Uterus (tissue), 4 donors: Measurements from ENCODE around the gene ZNF862. TPM values are rescaled to one million over a fixed set of nuclear protein-coding genes. Genes with fewer than 3 reads are reported as not detected.

ENCODE experiments used
- DNase-seq, 2 donors: peaks; one replicate each; pipeline ENCODE4 v3.0.0-alpha.2; 2019 to 2020
- H3K27ac ChIP-seq, 2 donors: fragments of 200-600 bp; sonication (generic); 1 replicate in 1 of 2; 2 replicates in 1 of 2; pipeline ENCODE4 v1.5.1; 2016 to 2018
- H3K27me3 ChIP-seq, 2 donors: fragments of 200-600 bp; sonication (generic); one replicate each; pipeline ENCODE4 v1.5.1; 2018 to 2019; ENCODE audit warnings: control low read depth in 1 of 2
- H3K36me3 ChIP-seq, 2 donors: fragments of 200-600 bp; sonication (generic); one replicate each; pipeline ENCODE4 v1.5.1; 2019; ENCODE audit warnings: control low read depth in 1 of 2
- H3K4me1 ChIP-seq, 2 donors: fragments of 200-600 bp; sonication (generic); one replicate each; pipeline ENCODE4 v1.5.1; 2018 to 2019; ENCODE audit warnings: control low read depth in 1 of 2
- H3K4me3 ChIP-seq, 2 donors: fragments of 200-600 bp; sonication (generic); 1 replicate in 1 of 2; 2 replicates in 1 of 2; pipeline ENCODE4 v1.5.1; 2018 to 2019; ENCODE audit warnings: mild to moderate bottlenecking in 1 of 2
- H3K9me3 ChIP-seq, 2 donors: fragments of 200-600 bp; sonication (generic); one replicate each; pipeline ENCODE4 v1.5.1; 2019; ENCODE audit warnings: control low read depth in 1 of 2
- POLR2A ChIP-seq, 2 donors: fragments of 450-650 bp; IDR thresholded peaks; one replicate each; pipeline ENCODE4 v1.6.1; 2016; ENCODE audit warnings: antibody characterized with exemption in 2 of 2, mild to moderate bottlenecking in 1 of 2, moderate library complexity in 1 of 2
- intact Hi-C: fragments of 100-400 bp; cut with DNase I; formaldehyde crosslinking; loops from one replicate; pipeline ENCODE4 v1.15.1; 2023; ENCODE audit warnings: low total_unique reads
- total RNA-seq, 4 donors: library from RNA; depleted of rRNA in 3 of 4; stranded (reverse); fragments of >200 nt in 3 of 4; gene quantifications; one replicate each; pipeline versions ENCODE4 v1.1.0 to v1.2.4, GENCODE V29; 2014 to 2023
- TF ChIP-seq, protein P1 (sequence below), 4 experiments: fragments of 200-600 bp in 2 of 4; fragments of 450-650 bp in 2 of 4; sonication (generic) in 2 of 4; IDR thresholded peaks; one replicate each; pipeline ENCODE4 v1.5.1; 2016 to 2019; ENCODE audit warnings: antibody characterized with exemption in 4 of 4, mild to moderate bottlenecking in 2 of 4, moderate library complexity in 1 of 4
- donor health status: DM: yes; HTN: yes; CAD: no.

Gene ZNF862
- total RNA-seq, 4 donors from 2014 or later: 1.8 to 39.4 (median 14.6) TPM

DNA sequence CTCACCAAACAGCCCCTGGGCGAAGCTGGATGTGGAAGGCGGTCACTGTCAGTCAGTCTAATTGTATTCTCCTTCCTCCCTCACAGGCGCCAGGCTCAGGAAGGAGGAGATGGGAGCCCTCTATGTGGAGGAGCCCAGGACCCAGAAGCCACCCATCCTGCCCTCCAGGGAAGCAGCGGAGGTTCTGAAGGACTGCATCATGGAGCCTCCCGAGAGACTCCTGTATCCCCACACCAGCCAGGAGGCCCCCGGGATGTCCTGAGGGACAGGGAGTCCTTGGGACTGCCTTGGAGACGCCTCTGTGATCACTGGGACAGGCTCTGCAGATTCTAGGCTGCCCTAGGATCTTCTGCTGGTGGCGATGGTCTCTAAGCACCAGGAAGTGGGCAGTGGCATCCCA is 25.8 kb downstream of the ZNF862 start:
- intact Hi-C loops: no loop called here
- no peak for TF ChIP-seq POLR2A (IDR thresholded peaks at IDR 0.05)
- TF ChIP-seq, protein P1, sequence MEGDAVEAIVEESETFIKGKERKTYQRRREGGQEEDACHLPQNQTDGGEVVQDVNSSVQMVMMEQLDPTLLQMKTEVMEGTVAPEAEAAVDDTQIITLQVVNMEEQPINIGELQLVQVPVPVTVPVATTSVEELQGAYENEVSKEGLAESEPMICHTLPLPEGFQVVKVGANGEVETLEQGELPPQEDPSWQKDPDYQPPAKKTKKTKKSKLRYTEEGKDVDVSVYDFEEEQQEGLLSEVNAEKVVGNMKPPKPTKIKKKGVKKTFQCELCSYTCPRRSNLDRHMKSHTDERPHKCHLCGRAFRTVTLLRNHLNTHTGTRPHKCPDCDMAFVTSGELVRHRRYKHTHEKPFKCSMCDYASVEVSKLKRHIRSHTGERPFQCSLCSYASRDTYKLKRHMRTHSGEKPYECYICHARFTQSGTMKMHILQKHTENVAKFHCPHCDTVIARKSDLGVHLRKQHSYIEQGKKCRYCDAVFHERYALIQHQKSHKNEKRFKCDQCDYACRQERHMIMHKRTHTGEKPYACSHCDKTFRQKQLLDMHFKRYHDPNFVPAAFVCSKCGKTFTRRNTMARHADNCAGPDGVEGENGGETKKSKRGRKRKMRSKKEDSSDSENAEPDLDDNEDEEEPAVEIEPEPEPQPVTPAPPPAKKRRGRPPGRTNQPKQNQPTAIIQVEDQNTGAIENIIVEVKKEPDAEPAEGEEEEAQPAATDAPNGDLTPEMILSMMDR (IDR thresholded peaks at IDR 0.05): no peak
- no peaks in the 10 kb centered on the region for H3K36me3 ChIP-seq

DNA sequence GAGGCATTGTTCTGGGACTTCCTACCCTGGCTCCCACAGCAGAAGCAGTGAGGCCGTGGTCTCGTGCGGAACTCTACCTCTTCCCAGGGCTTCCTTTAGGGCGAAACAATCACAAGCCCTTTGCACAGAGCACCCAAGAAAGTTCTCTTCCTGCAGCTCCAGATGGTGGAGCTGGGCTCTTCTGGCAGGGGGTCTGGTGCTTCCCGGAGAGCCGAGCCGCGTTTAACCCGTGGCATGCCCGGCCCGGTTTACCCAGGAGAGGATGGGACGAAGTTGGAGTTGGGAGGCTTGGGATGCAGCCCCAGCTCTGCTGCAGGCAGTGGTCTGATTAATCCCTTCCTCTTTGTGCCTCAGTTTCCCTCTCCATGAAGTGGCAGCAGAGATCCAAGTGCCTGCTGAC is 26.6 kb downstream of the ZNF862 start:
- DNase-seq: no peak
- no peak overlapping the region for H3K4me3 ChIP-seq
- H3K4me1 ChIP-seq: no peaks in the 10 kb centered on the region
- TF ChIP-seq, protein P1 (IDR thresholded peaks at IDR 0.05): no peak
- no peak for TF ChIP-seq POLR2A (IDR thresholded peaks at IDR 0.05)
- H3K36me3 ChIP-seq: no peaks in the 10 kb centered on the region
- no peaks in the 10 kb centered on the region for H3K9me3 ChIP-seq
- H3K27ac ChIP-seq: no peak overlapping the region
- H3K27me3 ChIP-seq: no peaks in the 10 kb centered on the region
- intact Hi-C loops: no loop called here

More for the DNA sequence above, 25.8 kb downstream of the ZNF862 start:
- no peak for DNase-seq
- Histone ChIP-seq H3K9me3 (no peaks in the 10 kb centered on the region), H3K4me3 (no peak overlapping the region), H3K27me3 (no peaks in the 10 kb centered on the region), H3K4me1 (no peaks in the 10 kb centered on the region), H3K27ac (no peak overlapping the region)

DNA sequence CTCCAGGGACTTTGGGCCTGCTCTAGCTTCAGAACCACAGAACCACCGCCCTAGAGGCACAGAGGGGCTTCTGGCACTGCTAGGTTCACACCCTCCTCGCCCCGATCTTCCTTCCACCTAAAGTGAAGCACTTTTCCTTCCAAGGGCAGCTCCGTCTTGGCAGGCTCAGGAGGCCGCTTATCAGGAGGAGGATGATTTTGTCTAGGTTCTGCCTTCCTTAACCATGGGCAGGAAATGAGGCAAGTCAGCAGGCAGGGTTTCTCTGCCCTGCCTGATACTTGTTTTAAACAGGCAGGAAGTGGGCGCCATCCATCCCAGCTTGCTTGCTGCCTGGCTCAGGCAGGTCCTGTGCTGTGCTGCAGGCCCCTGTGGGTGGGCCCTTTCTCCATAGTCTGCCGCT is 27.3 kb downstream of the ZNF862 start:
- Histone ChIP-seq H3K27me3 (no peaks in the 10 kb centered on the region), H3K27ac (no peak overlapping the region), H3K4me1 (no peaks in the 10 kb centered on the region), H3K4me3 (no peak overlapping the region), H3K9me3 (no peaks in the 10 kb centered on the region), H3K36me3 (no peaks in the 10 kb centered on the region)
- no peak for TF ChIP-seq POLR2A (IDR thresholded peaks at IDR 0.05)
- TF ChIP-seq, protein P1 (IDR thresholded peaks at IDR 0.05): no peak
- DNase-seq: no peak
- intact Hi-C loops: no loop called here

DNA sequence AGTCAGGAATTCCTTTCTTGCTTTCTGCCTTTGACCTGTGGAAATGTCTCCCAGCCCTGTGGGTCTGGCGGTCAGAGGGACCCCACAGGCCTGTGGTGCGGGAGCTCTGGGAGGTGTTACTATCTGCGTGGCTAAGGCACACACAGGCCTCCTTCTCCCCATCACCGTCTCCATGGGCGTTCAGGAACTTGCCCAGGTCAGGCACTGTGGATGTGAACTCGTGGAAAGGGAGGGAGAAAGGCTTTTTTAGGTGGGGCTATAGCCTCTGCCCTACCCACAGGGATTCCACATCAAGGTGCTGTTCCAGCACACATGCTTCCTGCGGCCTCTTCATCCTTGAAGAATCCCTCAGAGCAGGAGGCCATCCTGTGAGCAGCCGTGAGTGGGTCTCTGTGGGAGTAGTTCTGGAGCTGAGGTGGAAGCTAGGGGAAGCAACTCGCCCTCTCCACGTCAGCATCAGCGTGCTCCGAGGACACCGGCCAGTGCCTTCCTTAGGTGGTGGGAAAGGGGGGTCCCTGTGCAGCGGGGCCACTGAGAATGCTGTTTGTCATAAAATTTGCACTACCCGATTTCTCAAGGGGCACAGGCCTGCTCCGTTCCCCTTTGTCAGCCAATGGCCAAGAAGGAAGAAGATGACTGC is 28.1 kb downstream of the ZNF862 start:
- no peak overlapping the region for H3K27ac ChIP-seq
- no peaks in the 10 kb centered on the region for H3K27me3 ChIP-seq
- intact Hi-C loops: no loop called here
- no peaks in the 10 kb centered on the region for H3K4me1 ChIP-seq
- no peaks in the 10 kb centered on the region for H3K36me3 ChIP-seq
- H3K4me3 ChIP-seq: no peak overlapping the region
- TF ChIP-seq POLR2A (IDR thresholded peaks at IDR 0.05): no peak
- TF ChIP-seq, protein P1 (IDR thresholded peaks at IDR 0.05): no peak
- DNase-seq: no peak
- H3K9me3 ChIP-seq: no peaks in the 10 kb centered on the region

DNA sequence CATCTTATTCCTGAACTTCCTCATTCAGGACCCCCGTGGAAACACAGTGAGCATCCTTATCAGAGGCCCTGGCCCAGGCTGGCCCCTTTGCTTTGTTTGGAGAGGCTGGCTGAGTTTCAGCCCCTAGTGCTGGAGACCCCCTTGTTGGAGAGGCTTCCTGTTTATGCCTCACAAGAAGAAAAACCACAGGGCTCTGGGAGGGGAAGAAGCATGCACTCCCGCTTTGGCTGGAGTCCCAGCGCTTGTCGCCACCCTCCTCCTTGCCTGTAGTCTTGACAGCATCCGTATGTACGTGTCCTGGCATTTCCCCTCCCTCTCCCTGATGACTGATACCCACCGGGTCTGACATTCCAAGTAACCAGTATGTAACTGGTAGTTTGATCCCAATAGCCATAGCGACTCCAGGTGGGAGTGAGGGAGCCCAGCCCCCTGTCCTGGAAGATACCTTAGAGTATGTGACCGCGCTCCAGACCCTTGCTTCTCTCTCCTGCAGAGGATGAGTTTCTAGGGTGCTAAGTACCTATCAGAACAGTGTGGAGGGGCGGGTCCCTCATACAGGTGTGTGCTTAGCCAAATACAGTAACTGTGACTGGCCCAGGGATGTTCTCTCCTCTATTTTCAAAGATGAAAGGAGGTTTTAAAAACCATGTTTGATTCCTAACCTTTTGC is 28.7 kb downstream of the ZNF862 start:
- DNase-seq: peak in 1 of 2 donors; percentile 13
- intact Hi-C loops: no loop called here

More for the DNA sequence above, 28.7 kb downstream of the ZNF862 start:
- Histone ChIP-seq H3K27ac (no peak overlapping the region), H3K9me3 (no peaks in the 10 kb centered on the region), H3K4me3 (no peak overlapping the region), H3K4me1 (no peaks in the 10 kb centered on the region), H3K36me3 (no peaks in the 10 kb centered on the region), H3K27me3 (no peaks in the 10 kb centered on the region)
- TF ChIP-seq, protein P1 (IDR thresholded peaks at IDR 0.05): no peak
- TF ChIP-seq POLR2A (IDR thresholded peaks at IDR 0.05): no peak
